Stimulated activated memory B cell treated with anti-CD40 and anti-IgM and Interleukin-4, amounts not matched to agents 10 μg/mL and 1 μg/mL and 100 μg/mL, for 72 hours (primary cell): Measurements from ENCODE around the gene GPR39.
"Not testable (repeated sequence)": the region's sequence is repeated elsewhere in the genome, so short reads cannot be mapped to it uniquely, and the experiment has no call there.

Source experiments
- ATAC-seq: fragments of 150-1000 bp; cut with Tn5 transposase; 2 replicates; pipeline ENCODE4 v1.10.0; 2021
- H3K27ac Mint-ChIP-seq: one replicate; pipeline ENCODE4 v1.8.0; 2022; ENCODE audit warnings: mild to moderate bottlenecking, mixed read lengths
- H3K27me3 Mint-ChIP-seq: one replicate; pipeline ENCODE4 v1.8.0; 2022; ENCODE audit warnings: mixed read lengths
- H3K36me3 Mint-ChIP-seq: one replicate; pipeline ENCODE4 v1.8.0; 2022; ENCODE audit warnings: mixed read lengths
- H3K4me1 Mint-ChIP-seq: one replicate; pipeline ENCODE4 v1.8.0; 2022; ENCODE audit warnings: mixed read lengths
- H3K4me3 Mint-ChIP-seq: one replicate; pipeline ENCODE4 v1.8.0; 2022; ENCODE audit warnings: mild to moderate bottlenecking, moderate library complexity, mixed read lengths
- H3K9me3 Mint-ChIP-seq: one replicate; pipeline ENCODE4 v1.8.0; 2022; ENCODE audit warnings: mixed read lengths

GPR39 gene

DNA sequence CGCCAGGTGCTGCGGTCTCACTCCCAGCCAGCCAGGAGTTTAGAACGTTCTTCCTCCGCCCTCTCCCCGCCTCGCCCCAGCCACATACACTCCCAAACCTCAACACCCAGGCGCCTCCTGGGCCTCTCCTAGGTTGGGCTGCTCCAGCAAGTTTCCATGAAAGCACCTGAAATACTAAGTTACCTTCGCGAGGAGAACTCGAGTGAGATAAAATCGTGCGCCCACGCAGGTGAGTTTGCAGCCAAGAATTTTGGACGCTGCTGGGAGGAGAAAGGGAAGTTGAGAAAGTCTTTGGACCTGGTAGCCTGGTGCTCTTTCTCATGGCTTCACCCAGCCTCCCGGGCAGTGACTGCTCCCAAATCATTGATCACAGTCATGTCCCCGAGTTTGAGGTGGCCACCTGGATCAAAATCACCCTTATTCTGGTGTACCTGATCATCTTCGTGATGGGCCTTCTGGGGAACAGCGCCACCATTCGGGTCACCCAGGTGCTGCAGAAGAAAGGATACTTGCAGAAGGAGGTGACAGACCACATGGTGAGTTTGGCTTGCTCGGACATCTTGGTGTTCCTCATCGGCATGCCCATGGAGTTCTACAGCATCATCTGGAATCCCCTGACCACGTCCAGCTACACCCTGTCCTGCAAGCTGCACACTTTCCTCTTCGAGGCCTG, at the start of gene GPR39:
GPR39 (plus strand) TSS at position 83 of the 673 bp plus-strand sequence.
- no peaks in the 10 kb centered on the region for H3K4me1 Mint-ChIP-seq
- H3K27me3 Mint-ChIP-seq, result peaks cover 43% of the 10 kb centered on the region
- H3K36me3 Mint-ChIP-seq, result no peaks in the 10 kb centered on the region
- no peak within 1 kb of the TSS for H3K27ac Mint-ChIP-seq
- H3K9me3 Mint-ChIP-seq, result no peaks in the 10 kb centered on the region
- peak within 1 kb of the TSS; percentile 39 for H3K4me3 Mint-ChIP-seq
- ATAC-seq, result no peak

DNA sequence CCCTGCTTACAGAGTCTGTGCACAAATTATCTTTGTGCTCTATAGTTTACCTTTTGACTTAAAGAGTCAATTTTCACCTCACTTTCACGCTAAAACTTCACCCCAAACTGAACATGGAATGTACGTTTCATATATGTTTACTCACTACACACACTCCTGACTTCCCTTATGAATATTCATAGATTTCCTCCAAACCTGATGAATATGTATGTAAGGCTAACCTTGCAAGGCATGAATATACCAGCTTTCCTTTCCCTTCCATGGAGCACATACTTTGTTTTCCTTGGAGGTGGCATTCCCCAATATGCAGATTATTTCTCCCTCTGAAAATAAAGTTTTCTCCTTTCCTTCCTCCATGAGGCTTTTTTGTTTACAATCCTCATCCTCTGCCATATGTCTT, 48.4 kb upstream of the GPR39 start:
- Mint-ChIP-seq H3K36me3 (no peaks in the 10 kb centered on the region), H3K27ac (no peak overlapping the region), H3K27me3 (no peaks in the 10 kb centered on the region), H3K4me1 (no peaks in the 10 kb centered on the region), H3K9me3 (peaks cover 8% of the 10 kb centered on the region), H3K4me3 (no peak overlapping the region)
- ATAC-seq, result no peak

DNA sequence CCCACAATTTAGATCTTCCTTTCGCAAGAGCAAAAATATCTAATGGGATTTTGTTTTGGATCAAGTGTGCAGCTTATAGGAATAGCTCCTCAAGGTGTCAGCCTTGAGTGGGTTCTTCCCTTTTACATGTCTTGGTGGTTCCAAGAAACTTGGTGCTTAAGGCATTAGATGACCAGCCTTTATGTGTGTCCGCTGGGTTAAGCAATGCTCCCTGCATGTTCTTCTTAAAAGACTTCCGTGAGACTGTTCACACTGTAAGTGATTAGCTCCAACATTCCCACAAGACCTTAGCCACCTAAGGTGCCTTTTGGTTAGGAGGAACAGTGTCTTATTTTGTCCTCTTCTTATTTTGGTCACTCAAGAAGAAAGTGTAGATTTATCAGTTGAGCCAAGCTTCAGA, 44.3 kb upstream of the GPR39 start:
- Mint-ChIP-seq H3K4me3 (no peak overlapping the region), H3K4me1 (no peaks in the 10 kb centered on the region), H3K27me3 (no peaks in the 10 kb centered on the region), H3K27ac (no peak overlapping the region), H3K36me3 (no peaks in the 10 kb centered on the region), H3K9me3 (peaks cover 3% of the 10 kb centered on the region)
- ATAC-seq, result no peak

DNA sequence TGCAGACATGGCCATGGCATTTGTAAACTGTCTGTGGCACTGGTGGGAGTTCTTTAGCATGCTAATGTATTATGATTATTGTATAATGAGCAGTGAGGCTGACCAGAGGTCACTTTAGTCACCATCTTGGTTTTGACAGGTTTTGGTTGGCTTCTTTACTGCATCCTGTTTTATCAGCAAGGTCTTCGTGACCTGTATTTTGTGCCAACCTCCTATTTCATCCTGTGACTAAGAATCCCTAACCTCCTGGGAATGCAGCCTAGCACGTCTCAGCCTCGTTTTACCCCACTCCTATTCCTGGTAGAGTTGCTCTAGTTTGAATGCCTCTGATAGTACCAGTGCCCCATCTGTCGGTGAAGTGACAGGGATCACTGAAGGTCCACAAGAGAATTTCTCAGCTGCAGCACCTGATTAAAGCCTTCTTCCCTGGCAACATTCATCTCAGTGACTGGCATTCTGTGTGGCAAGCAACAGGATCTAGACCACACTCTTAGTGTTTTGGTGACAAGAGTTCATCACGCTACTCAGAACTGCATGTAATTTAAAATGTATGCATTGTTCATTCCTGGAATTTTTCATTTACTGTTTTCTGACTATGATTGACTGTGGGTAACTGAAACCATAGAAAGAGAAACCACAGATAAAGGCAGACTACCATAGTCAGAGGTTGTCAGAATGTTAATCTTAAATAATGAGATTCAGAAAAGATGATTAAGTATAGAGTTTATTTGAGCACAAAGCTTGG, 43.0 kb upstream of the GPR39 start:
- Mint-ChIP-seq H3K27me3 (no peaks in the 10 kb centered on the region), H3K4me3 (no peak overlapping the region), H3K36me3 (no peaks in the 10 kb centered on the region), H3K9me3 (peaks cover 3% of the 10 kb centered on the region), H3K27ac (no peak overlapping the region), H3K4me1 (no peaks in the 10 kb centered on the region)
- no peak for ATAC-seq

DNA sequence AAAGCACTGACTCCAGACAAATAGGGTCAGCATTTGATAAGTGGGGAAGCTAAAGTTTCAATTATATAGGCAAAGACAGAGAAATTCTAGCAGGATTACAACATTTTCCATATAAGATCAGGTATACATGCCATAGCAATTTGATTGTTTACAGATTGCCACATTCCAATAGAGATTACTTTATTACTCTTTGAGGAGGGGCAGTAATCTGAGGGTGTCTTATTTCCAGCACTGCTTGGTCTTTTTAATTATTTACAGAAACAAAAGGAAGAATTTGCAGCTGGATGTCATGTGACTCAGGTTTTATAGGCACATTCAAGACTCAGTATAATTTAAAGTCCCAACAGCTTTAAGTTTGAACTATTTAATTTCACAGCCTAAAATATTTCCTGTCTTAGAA, 42.5 kb upstream of the GPR39 start:
- H3K4me1 Mint-ChIP-seq, result no peaks in the 10 kb centered on the region
- no peaks in the 10 kb centered on the region for H3K36me3 Mint-ChIP-seq
- H3K27ac Mint-ChIP-seq, result no peak overlapping the region
- ATAC-seq, result no peak
- no peak overlapping the region for H3K4me3 Mint-ChIP-seq
- no peaks in the 10 kb centered on the region for H3K27me3 Mint-ChIP-seq
- H3K9me3 Mint-ChIP-seq, result peaks cover 3% of the 10 kb centered on the region

DNA sequence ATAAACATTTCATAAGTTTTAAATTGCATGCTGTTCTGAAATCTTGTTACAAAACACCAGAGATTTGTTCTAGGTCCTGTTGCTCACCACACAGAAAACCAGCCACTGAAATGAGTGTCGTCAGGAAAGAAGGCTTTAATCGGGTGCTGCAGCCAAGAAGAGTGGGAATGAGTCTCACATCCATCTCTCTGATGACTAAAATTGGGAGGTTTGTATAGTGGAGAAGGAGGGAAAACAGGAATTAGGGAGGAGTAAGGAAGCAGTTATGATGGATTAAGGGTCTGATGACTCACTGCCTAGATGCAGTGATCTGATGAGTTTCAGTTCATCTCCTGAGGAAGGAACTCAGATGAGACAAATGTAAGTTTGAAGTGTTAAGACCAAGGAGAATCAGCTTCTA, 42.1 kb upstream of the GPR39 start:
- no peaks in the 10 kb centered on the region for H3K27me3 Mint-ChIP-seq
- no peaks in the 10 kb centered on the region for H3K4me1 Mint-ChIP-seq
- no peak overlapping the region for H3K27ac Mint-ChIP-seq
- ATAC-seq, result no peak
- H3K4me3 Mint-ChIP-seq, result no peak overlapping the region
- H3K36me3 Mint-ChIP-seq, result no peaks in the 10 kb centered on the region
- peaks cover 3% of the 10 kb centered on the region for H3K9me3 Mint-ChIP-seq

DNA sequence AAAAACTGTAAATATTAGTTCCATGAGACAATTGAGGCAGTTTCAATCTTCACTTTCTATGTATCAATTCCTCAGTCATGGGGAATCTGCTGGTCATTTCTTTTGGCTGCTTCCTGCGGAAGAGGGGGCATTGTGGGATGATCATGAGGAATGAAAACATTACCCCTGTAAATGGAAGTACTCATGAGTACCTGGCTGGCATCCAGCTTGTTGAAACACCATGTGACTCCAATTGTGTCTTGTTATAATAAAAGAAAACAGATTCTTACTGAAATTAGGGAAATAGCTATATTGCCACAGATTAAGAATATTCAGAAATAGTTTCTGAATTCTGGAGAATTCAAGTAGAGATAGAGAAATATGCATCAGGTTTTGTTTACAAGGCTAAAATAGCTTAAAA, 41.6 kb upstream of the GPR39 start:
- peaks cover 3% of the 10 kb centered on the region for H3K9me3 Mint-ChIP-seq
- H3K36me3 Mint-ChIP-seq, result no peaks in the 10 kb centered on the region
- H3K4me3 Mint-ChIP-seq, result no peak overlapping the region
- no peak for ATAC-seq
- no peaks in the 10 kb centered on the region for H3K4me1 Mint-ChIP-seq
- H3K27ac Mint-ChIP-seq, result no peak overlapping the region
- H3K27me3 Mint-ChIP-seq, result no peaks in the 10 kb centered on the region

DNA sequence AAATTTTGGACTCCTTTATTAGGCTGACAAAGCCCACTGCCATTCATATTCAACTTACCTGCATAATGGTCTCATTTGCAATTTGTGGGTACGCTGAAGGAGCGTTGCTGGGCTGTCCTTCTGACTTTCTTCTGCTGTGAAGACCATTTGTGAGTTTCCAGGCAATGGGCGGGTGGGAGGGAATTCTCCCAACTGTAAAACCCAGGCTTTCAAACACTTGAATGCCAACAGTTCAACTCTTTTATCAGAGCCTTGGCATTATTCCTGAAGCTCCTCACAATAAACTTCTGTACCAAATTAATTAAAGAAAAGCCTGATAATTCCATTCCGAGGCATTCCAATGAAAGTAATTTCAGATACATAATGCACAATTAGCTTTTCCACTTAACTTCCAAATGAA, 35.2 kb upstream of the GPR39 start:
- peaks cover 6% of the 10 kb centered on the region for H3K9me3 Mint-ChIP-seq
- H3K27ac Mint-ChIP-seq, result no peak overlapping the region
- no peaks in the 10 kb centered on the region for H3K27me3 Mint-ChIP-seq
- H3K4me1 Mint-ChIP-seq, result peaks cover 13% of the 10 kb centered on the region
- ATAC-seq, result no peak
- H3K36me3 Mint-ChIP-seq, result no peaks in the 10 kb centered on the region
- H3K4me3 Mint-ChIP-seq, result no peak overlapping the region

DNA sequence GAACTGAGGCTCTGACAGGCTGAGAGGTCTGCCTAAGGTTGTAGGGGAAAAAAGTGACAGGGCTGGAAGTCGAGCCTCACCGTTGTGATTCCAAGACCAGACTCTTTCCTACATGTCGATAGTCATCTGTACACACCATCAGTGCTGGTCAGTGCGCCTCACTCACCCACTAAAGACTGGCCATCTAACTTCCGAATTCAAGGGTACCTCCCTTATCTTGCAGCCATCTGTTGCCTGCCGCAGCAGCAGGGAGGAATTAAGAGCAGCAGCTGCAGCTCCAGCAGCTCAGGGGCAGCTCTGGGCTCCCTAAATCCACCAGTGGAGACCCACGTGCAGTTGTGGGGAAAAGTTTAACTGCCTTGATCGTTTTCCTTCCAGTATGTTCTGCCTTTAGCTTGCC, 32.6 kb upstream of the GPR39 start:
- Mint-ChIP-seq H3K4me1 (peaks cover 13% of the 10 kb centered on the region), H3K36me3 (no peaks in the 10 kb centered on the region), H3K27me3 (no peaks in the 10 kb centered on the region), H3K9me3 (peaks cover 6% of the 10 kb centered on the region), H3K27ac (no peak overlapping the region), H3K4me3 (no peak overlapping the region)
- ATAC-seq, result no peak

DNA sequence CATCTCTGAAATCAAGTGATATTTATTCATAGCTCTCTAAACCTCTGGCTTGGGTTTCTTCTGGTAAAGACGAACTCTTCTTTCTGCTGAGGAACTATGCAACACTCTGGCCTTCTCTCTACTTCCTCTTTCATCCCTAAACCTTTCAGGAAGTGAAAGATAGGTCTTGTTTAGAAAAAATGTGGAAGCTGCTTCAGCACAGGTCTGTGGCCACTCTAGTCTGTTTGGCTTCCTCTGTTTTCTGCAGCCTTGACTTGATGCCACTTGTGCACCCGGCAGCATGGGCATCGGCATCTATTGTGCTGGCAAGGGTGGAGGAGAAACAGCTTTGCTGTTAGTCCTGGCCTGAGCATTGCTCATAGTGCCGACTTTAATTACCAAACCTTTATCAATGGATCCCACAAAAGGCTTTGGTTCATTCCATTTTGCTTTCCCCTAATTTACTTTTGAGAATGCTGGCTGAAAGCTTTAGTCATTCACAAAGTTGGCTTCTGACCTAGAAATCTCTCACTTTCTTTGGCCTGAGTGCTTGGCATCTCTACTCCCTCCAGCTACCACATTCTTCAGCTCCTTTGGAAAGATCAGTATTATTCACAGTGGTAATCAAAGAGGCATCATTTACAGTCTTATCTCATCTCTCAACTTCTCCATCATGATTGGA, 32.0 kb upstream of the GPR39 start:
- Mint-ChIP-seq H3K4me1 (peaks cover 13% of the 10 kb centered on the region), H3K9me3 (peaks cover 6% of the 10 kb centered on the region), H3K27me3 (no peaks in the 10 kb centered on the region), H3K4me3 (no peak overlapping the region), H3K36me3 (no peaks in the 10 kb centered on the region), H3K27ac (no peak overlapping the region)
- ATAC-seq, result peak; percentile 76

DNA sequence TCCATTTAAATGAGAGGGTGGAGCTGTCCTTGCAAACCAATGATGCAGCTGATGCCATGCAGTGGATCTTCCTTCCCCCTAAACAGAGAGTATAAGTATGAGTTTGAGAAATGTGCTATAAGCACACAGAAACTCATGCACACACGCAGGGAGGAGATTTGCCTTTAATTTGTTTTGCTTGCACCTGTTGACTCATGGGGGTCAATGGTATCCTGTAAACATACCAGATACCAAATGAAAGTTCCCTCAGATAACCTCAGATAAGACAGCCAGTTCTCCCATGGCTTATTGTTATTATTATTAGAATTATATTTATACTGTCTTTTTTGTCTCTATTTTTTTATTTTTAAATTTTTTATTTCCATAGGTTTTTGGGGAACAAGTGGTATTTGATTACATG, 29.5 kb upstream of the GPR39 start:
- H3K27me3 Mint-ChIP-seq, result no peaks in the 10 kb centered on the region
- H3K4me1 Mint-ChIP-seq, result peaks cover 13% of the 10 kb centered on the region
- H3K36me3 Mint-ChIP-seq, result no peaks in the 10 kb centered on the region
- no peak overlapping the region for H3K4me3 Mint-ChIP-seq
- H3K9me3 Mint-ChIP-seq, result peaks cover under 1% of the 10 kb centered on the region
- no peak overlapping the region for H3K27ac Mint-ChIP-seq
- ATAC-seq, result no peak

DNA sequence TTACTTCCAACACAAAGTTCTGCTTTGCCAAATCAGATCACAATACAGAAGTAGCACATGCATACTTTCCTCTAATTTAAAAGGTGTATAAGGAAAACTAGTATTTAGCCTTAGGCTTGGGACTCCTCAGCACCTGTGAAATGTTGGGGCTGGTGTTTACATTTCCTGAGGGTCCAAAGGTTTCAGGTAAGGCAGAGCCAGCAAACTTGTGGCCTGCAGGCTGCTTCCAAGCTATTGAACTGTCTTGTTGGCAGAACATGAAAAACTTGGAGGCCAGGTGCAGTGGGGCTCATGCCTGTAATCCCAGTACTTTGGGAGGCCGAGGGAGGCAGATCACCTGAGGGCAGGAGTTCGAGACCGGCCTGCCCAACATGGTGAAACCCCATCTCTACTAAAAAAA, 26.5 kb upstream of the GPR39 start:
- no peaks in the 10 kb centered on the region for H3K36me3 Mint-ChIP-seq
- no peak overlapping the region for H3K27ac Mint-ChIP-seq
- peaks cover 6% of the 10 kb centered on the region for H3K27me3 Mint-ChIP-seq
- no peak for ATAC-seq
- no peak overlapping the region for H3K4me3 Mint-ChIP-seq
- peaks cover 5% of the 10 kb centered on the region for H3K9me3 Mint-ChIP-seq
- peaks cover under 1% of the 10 kb centered on the region for H3K4me1 Mint-ChIP-seq

DNA sequence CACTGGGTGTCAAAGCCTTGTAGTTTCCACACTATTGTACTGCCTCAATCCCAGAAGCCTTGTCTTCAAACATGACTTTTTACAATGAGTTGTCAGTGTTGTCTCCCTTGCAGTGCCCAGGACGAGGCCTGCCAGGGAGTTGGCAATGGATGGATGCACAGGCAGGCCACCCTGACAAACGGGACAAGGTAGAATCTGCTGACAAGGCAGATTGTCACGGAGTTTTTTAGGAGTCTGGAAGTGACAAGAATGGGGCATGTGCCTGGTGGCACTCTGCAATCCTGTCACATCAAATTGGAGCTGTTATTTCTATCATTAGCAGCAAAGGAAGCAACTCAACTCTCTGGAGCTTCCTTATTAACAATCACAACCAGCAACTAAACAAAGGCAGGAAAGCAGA, 25.2 kb upstream of the GPR39 start:
- peaks cover 12% of the 10 kb centered on the region for H3K9me3 Mint-ChIP-seq
- peaks cover 11% of the 10 kb centered on the region for H3K27me3 Mint-ChIP-seq
- ATAC-seq, result no peak
- no peaks in the 10 kb centered on the region for H3K36me3 Mint-ChIP-seq
- H3K27ac Mint-ChIP-seq, result no peak overlapping the region
- H3K4me3 Mint-ChIP-seq, result no peak overlapping the region
- no peaks in the 10 kb centered on the region for H3K4me1 Mint-ChIP-seq

DNA sequence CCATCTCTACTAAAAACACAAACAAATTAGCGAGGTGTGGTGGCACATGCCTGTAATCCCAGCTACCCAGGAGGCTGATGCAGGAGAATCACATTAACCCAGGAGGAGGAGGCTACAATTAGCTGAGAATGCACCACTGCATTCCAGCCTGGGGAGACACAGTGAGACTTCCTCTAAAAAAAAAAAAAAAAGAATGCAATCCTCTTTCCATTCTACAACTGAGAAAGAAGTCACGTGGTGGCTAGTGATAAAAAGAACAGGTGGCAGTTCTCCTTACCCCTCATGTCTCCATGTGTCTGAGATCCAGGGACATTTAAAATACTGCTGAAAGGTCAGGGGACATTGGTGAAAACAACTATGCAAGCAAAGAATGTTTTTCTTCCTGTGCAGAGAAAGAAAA, 24.4 kb upstream of the GPR39 start:
- H3K4me3 Mint-ChIP-seq, result no peak overlapping the region
- peaks cover 11% of the 10 kb centered on the region for H3K27me3 Mint-ChIP-seq
- H3K36me3 Mint-ChIP-seq, result no peaks in the 10 kb centered on the region
- no peak overlapping the region for H3K27ac Mint-ChIP-seq
- H3K9me3 Mint-ChIP-seq, result peaks cover 12% of the 10 kb centered on the region
- no peaks in the 10 kb centered on the region for H3K4me1 Mint-ChIP-seq
- no peak for ATAC-seq

DNA sequence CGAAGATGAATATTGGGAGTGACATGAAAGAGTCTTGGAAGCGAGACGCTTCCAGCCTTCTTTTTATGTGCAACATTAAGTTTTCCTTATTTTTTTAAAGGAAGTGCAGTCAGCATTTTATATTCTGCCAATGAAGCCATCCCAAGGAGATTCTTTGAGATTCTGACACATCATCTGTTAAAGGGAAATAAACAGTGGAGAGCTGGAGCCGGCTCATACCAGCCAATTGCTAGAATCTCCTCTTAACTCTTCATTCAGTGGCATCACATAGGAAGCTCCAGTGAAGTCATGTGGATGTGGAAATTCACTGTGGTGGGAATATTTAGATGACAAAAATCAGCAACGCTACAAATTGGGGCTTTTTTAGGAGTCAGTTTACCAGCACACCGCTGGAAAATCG, 23.7 kb upstream of the GPR39 start:
- no peak overlapping the region for H3K27ac Mint-ChIP-seq
- no peak overlapping the region for H3K4me3 Mint-ChIP-seq
- H3K9me3 Mint-ChIP-seq, result peaks cover 12% of the 10 kb centered on the region
- ATAC-seq, result no peak
- no peaks in the 10 kb centered on the region for H3K36me3 Mint-ChIP-seq
- peaks cover 11% of the 10 kb centered on the region for H3K27me3 Mint-ChIP-seq
- H3K4me1 Mint-ChIP-seq, result no peaks in the 10 kb centered on the region

DNA sequence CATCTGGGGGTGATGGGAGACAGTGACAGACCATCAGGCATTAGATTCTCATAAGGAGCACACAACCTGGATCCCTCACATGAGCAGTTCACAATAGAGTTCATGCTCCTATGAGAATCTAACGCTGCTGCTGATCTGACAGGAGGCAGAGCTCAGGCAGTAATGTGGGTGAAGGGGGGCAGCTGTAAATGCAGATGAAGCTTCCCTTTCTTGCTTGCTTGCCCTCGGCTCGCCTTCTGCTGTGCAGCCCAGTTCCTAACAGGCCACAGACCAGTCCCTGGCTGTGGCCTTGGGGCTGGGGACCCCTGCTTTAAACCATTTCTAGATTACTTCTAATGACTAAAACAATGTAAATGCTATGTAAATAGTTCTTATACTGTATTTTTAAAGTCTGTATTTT, 19.6 kb upstream of the GPR39 start:
- not testable (repeated sequence) for H3K36me3 Mint-ChIP-seq, H3K27ac Mint-ChIP-seq, H3K4me1 Mint-ChIP-seq, H3K4me3 Mint-ChIP-seq, ATAC-seq
- peaks cover 12% of the 10 kb centered on the region for H3K9me3 Mint-ChIP-seq
- peaks cover 11% of the 10 kb centered on the region for H3K27me3 Mint-ChIP-seq
